Gastrocnemius medialis (tissue), 4 donors: ENCODE data around the gene NTN1. TPM values are rescaled to one million over a fixed set of nuclear protein-coding genes. Genes with fewer than 3 reads are reported as not detected.

ENCODE experiments used
- ATAC-seq, 2 donors: fragments of 150-250 bp; one replicate each; pipeline ENCODE4 v1.9.1; 2016
- DNase-seq, 2 donors: peaks; one replicate each; pipeline ENCODE4 v3.0.0-alpha.2; 2019
- H3K27ac ChIP-seq, 4 donors: fragments of 200-600 bp; sonication (generic); 1 replicate in 1 of 4; 2 replicates in 3 of 4; pipeline ENCODE4 v1.5.1; 2016 to 2018; ENCODE audit warnings: mild to moderate bottlenecking in 2 of 4, moderate library complexity in 1 of 4
- H3K27me3 ChIP-seq, 3 donors: fragments of 200-600 bp; sonication (generic) in 2 of 3; 1 replicate in 1 of 3; 2 replicates in 2 of 3; pipeline versions ENCODE4 v1.5.1 to v1.6.0; 2016 to 2019; ENCODE audit warnings: mild to moderate bottlenecking in 1 of 3, moderate library complexity in 1 of 3
- H3K36me3 ChIP-seq, 2 donors: fragments of 200-600 bp; sonication (generic) in 1 of 2; one replicate each; pipeline ENCODE4 v1.5.1; 2017 to 2018
- H3K4me1 ChIP-seq, 2 donors: fragments of 200-600 bp; sonication (generic) in 1 of 2; one replicate each; pipeline ENCODE4 v1.5.1; 2016 to 2017; ENCODE audit warnings: mild to moderate bottlenecking in 2 of 2
- H3K4me3 ChIP-seq, 4 donors: fragments of 200-600 bp; sonication (generic) in 3 of 4; 1 replicate in 1 of 4; 2 replicates in 3 of 4; pipeline ENCODE4 v1.5.1; 2016 to 2019; ENCODE audit warnings: mild to moderate bottlenecking in 2 of 4
- H3K9me3 ChIP-seq, 3 donors: fragments of 200-600 bp; sonication (generic) in 2 of 3; 1 replicate in 1 of 3; 2 replicates in 2 of 3; pipeline ENCODE4 v1.5.1; 2016 to 2019
- POLR2A ChIP-seq, 2 donors: fragments of 450-650 bp; IDR thresholded peaks; one replicate each; pipeline ENCODE4 v1.6.1; 2017; ENCODE audit warnings: antibody characterized with exemption in 2 of 2, mild to moderate bottlenecking in 2 of 2, moderate library complexity in 2 of 2
- in situ Hi-C, 4 donors: fragments of 200-750 bp; cut with MboI; loops; one replicate each; pipeline versions ENCODE4 v1.15.0 to v1.8.0; 2017; ENCODE audit warnings: low sequenced_read_pairs in 4 of 4
- intact Hi-C: fragments of 100-400 bp; cut with DNase I; formaldehyde crosslinking; loops from one replicate; pipeline ENCODE4 v1.15.1; 2023; ENCODE audit warnings: low total_unique reads
- total RNA-seq, 4 donors: library from RNA; depleted of rRNA; stranded (reverse); fragments of >200 nt; gene quantifications; one replicate each; pipeline versions ENCODE4 v1.1.0 to v1.2.3, GENCODE V29; 2016
- TF ChIP-seq, protein P1 (sequence below), 5 experiments: fragments of 450-650 bp in 3 of 5; fragments of 200-600 bp in 2 of 5; sonication (generic) in 2 of 5; IDR thresholded peaks in 4 of 5; conservative IDR thresholded peaks in 1 of 5; 1 replicate in 4 of 5; 2 replicates in 1 of 5; pipeline ENCODE4 v1.5.1; 2016 to 2019; ENCODE audit warnings: antibody characterized with exemption in 5 of 5, mild to moderate bottlenecking in 3 of 5, moderate library complexity in 3 of 5

Gene NTN1
- total RNA-seq, 4 donors from 2014 or later, result 0.76 to 4.1 (median 1.2) TPM

DNA sequence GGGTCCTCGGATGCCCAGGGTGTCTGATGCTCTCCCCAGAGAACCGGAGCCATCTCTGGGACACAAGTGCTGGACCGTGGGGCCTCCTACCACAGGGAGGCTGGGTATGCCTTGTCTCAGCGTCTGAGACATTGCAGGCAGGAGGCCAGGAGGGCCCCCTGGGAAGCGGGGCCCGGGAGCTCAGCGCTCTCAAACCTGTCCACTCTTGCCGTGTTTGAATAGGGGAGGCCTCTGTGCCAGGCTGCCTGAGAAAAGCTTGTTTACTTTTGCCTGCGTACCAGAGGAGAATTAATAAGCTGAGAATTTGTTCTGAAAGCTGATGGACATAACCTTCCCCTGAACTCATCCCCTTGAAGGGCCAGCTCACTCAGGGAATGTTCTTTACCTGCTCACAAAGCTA, 163.8 kb downstream of the NTN1 start:
- H3K9me3 ChIP-seq, result no peaks in the 10 kb centered on the region
- no peaks in the 10 kb centered on the region for H3K4me1 ChIP-seq
- intact Hi-C loops (no loop called here), in situ Hi-C loops (no loop called here)
- no peak overlapping the region for H3K4me3 ChIP-seq
- H3K27me3 ChIP-seq, result no peaks in the 10 kb centered on the region
- ATAC-seq, result no peak
- no peaks in the 10 kb centered on the region for H3K36me3 ChIP-seq
- no peak for TF ChIP-seq POLR2A (IDR thresholded peaks at IDR 0.05)
- no peak for DNase-seq
- no peak overlapping the region for H3K27ac ChIP-seq

DNA sequence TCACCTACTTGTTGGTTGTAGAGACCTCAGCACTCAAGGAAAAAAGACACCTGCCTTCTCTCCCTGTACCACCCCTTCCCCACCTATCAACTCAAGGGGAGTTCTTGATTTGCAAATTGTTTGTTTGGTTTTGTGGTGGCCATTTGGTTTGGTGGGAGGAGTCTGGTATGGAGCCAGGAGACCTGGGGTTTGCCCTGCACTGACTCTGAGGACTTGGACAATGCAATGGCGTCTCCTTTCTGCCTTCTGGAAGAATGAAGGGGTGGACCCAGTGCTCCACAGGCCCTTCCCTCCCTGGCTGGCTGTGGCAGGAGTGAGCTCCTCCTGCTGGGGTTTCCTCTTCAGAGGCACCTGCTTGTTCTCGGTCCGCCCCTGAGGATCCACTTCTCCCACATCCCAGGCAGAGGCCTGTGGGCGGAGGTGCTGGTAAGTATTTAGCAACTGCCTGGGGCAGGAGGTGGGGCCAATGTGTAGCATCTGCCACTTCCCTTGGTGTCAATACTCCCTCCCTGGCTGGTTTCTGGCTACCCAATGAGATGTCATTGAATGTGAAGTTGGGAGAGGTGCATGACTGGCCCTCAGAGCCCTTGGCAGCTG, 164.5 kb downstream of the NTN1 start:
- no peak overlapping the region for H3K27ac ChIP-seq
- DNase-seq (no peak), ATAC-seq (no peak)
- in situ Hi-C loops (no loop called here), intact Hi-C loops (no loop called here)
- H3K27me3 ChIP-seq, result no peaks in the 10 kb centered on the region
- TF ChIP-seq POLR2A (IDR thresholded peaks at IDR 0.05), result no peak
- TF ChIP-seq, protein P1, sequence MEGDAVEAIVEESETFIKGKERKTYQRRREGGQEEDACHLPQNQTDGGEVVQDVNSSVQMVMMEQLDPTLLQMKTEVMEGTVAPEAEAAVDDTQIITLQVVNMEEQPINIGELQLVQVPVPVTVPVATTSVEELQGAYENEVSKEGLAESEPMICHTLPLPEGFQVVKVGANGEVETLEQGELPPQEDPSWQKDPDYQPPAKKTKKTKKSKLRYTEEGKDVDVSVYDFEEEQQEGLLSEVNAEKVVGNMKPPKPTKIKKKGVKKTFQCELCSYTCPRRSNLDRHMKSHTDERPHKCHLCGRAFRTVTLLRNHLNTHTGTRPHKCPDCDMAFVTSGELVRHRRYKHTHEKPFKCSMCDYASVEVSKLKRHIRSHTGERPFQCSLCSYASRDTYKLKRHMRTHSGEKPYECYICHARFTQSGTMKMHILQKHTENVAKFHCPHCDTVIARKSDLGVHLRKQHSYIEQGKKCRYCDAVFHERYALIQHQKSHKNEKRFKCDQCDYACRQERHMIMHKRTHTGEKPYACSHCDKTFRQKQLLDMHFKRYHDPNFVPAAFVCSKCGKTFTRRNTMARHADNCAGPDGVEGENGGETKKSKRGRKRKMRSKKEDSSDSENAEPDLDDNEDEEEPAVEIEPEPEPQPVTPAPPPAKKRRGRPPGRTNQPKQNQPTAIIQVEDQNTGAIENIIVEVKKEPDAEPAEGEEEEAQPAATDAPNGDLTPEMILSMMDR (IDR thresholded peaks at IDR 0.05 in 4 of 5, conservative IDR thresholded peaks at IDR 0.05 in 1 of 5), result no peak
- H3K4me3 ChIP-seq, result no peak overlapping the region
- no peaks in the 10 kb centered on the region for H3K9me3 ChIP-seq
- H3K4me1 ChIP-seq, result no peaks in the 10 kb centered on the region
- H3K36me3 ChIP-seq, result no peaks in the 10 kb centered on the region

DNA sequence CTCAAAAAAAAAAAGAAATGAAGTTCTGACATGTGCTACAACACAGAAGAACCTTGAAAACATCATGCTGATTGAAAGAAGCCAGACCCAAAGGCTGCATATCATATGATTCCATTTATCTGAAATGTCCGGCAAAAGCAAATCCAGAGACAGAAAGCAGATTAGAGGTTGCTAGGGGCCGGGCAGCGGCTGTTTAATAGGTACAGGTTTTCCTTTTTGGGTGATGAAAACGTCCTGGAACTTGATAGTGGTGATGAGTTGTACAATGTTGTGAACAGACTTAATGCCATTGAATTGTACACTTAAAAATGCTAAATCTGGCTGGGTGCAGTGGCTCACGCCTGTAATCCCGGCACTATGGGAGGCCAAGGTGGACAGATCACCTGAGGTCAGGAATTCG, 166.5 kb downstream of the NTN1 start:
- intact Hi-C loops (no loop called here), in situ Hi-C loops (no loop called here)
- no peaks in the 10 kb centered on the region for H3K36me3 ChIP-seq
- H3K4me1 ChIP-seq, result no peaks in the 10 kb centered on the region
- no peak overlapping the region for H3K27ac ChIP-seq
- no peak overlapping the region for H3K4me3 ChIP-seq
- no peaks in the 10 kb centered on the region for H3K27me3 ChIP-seq
- TF ChIP-seq POLR2A (IDR thresholded peaks at IDR 0.05), result no peak
- ATAC-seq (no peak), DNase-seq (no peak)
- no peaks in the 10 kb centered on the region for H3K9me3 ChIP-seq

DNA sequence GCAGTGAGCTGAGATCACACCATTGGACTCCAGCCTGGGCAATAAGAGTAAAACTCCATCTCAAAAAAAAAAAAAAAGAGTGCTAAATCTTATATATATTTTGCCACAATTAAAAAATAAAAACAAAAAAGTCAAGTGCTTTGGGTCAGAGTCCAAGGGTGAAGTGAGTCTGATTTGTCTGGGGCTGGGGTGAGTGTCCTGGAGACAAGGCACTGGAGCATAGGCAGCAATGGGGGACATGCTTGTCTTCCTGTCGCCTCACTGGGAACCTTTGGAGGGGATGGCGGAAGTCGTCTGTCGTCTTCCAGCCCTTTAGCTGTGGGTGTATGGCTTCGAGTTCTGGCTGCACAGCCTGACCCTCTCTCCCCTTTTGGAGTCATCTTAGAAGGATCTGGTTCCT, 167.1 kb downstream of the NTN1 start:
- H3K27me3 ChIP-seq, result no peaks in the 10 kb centered on the region

DNA sequence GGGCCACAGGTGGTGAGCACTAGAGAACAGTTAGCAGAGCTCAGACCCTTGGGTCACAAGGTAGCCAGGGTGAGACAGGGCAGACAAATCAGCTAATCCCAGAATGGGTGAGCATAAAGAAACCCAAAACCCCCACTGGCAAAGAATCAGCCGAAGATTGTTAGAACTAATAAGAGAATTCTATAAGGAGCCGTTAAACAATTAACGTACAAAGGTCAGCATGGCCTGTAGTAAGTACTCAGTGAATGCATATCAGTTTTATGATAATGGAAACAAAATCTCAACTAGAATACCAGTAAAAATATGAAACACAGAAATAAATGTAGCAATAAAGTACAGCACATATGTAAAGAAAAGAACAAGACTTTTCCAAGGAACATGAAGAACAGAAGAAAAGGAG, 168.6 kb downstream of the NTN1 start:
- no peak for DNase-seq
- in situ Hi-C loops (no loop called here), intact Hi-C loops (no loop called here)
- Histone ChIP-seq H3K4me3 (no peak overlapping the region), H3K9me3 (no peaks in the 10 kb centered on the region), H3K4me1 (no peaks in the 10 kb centered on the region), H3K27me3 (no peaks in the 10 kb centered on the region), H3K27ac (no peak overlapping the region), H3K36me3 (no peaks in the 10 kb centered on the region)
- no peak for ATAC-seq
- TF ChIP-seq, protein P1 (IDR thresholded peaks at IDR 0.05 in 4 of 5, conservative IDR thresholded peaks at IDR 0.05 in 1 of 5), result no peak
- TF ChIP-seq POLR2A (IDR thresholded peaks at IDR 0.05), result no peak

More for the DNA sequence above, 167.1 kb downstream of the NTN1 start:
- H3K9me3 ChIP-seq, result no peaks in the 10 kb centered on the region
- no peaks in the 10 kb centered on the region for H3K36me3 ChIP-seq
- H3K4me1 ChIP-seq, result no peaks in the 10 kb centered on the region
- H3K4me3 ChIP-seq, result no peak overlapping the region
- no peak for DNase-seq
- ATAC-seq, result no peak
- intact Hi-C loops, result no loop called here
- no peak overlapping the region for H3K27ac ChIP-seq
- in situ Hi-C loops, result no loop called here
- TF ChIP-seq, protein P1 (IDR thresholded peaks at IDR 0.05 in 4 of 5, conservative IDR thresholded peaks at IDR 0.05 in 1 of 5), result no peak
- no peak for TF ChIP-seq POLR2A (IDR thresholded peaks at IDR 0.05)

DNA sequence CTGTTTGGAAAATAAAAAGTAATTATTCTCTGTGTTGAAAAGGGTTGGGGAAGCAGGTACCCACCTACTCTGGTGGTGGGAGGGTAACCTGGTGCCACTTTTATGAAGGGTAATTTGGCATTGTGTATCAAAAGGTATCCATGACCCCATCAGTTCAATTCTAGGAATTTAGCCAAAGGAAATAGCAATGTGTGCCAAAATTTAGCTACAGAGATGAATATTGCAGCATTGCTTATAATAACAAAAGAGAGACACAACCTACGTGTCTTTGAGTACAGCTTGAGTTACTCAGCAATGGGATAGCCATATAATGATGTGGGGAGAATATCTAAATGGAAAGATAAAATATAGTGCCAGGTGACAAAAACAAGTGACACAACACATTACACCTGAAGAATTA, 170.7 kb downstream of the NTN1 start:
- H3K4me1 ChIP-seq, result no peaks in the 10 kb centered on the region
- no peak for ATAC-seq
- intact Hi-C loops, result no loop called here
- H3K4me3 ChIP-seq, result no peak overlapping the region
- DNase-seq, result no peak
- TF ChIP-seq, protein P1 (IDR thresholded peaks at IDR 0.05 in 4 of 5, conservative IDR thresholded peaks at IDR 0.05 in 1 of 5), result no peak
- no peak for TF ChIP-seq POLR2A (IDR thresholded peaks at IDR 0.05)
- H3K9me3 ChIP-seq, result no peaks in the 10 kb centered on the region
- no peaks in the 10 kb centered on the region for H3K27me3 ChIP-seq
- no peak overlapping the region for H3K27ac ChIP-seq
- no peaks in the 10 kb centered on the region for H3K36me3 ChIP-seq
- in situ Hi-C loops, result no loop called here
